ENCODE measurements around the gene ZNF182.
"Not testable (repeated sequence)": the region's sequence is repeated elsewhere in the genome, so short reads cannot be mapped to it uniquely, and the experiment has no call there.

The ZNF182 gene

DNA sequence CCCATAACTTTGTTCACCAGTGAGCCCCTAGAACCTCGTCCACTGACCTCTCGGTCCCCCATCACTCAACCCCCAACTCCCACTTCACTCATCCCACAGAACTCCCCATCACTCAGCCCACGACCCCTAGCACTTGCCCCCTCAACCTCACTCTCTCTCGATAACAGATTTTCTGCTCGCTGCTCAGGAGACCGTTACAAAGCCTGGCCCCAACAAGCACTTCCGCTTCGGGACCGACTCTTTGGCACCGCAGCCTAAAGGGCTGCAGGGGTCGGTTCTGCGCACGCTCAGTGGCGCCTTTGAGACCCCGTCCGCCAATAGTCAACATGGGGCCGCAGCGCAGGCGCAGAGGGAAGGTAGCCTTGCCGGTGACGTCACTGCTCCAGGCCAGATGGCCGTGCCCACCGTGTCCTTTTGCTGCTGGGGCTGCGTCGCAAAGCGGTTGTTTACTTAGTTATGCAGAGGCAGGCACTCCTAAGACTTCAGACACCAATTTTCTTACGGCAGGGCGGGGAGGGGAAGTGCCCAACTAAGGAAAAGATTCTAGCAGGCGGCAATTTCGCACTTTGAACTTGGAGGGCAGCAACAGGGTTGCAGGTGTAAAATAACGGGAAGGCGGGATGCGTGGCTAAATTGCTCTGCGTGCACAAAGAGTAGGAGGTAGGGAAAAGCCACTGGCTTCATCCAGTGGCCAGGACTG is at the start of gene ZNF182:
Gene ZNF182 (minus strand): TSS at position 232 of the 700 bp plus-strand sequence. CDS start 1,380 bp downstream, outside the sequence.
- DNase-seq (ENCODE audit: low spot score), result peak; percentile 88

DNA sequence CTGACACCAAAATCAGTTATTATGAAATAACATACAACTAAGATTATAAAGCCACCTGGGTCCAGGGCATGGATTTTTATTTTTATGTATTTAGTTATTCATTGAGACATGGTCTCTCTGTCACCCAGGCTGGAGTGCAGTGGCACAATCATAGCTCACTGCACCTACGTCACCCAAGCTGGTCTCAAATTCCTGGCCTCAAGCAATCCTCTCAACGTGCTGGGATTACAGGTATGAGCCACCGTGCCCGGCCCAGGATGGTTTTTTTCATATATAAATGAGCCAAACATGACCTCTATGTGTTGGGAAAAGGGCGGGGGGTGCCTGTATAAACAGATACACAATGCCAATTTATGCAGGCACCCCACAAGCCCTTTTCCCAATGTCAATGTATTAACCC is 43.1 kb upstream of the ZNF182 start:
- no peak for DNase-seq (ENCODE audit: low spot score)

DNA sequence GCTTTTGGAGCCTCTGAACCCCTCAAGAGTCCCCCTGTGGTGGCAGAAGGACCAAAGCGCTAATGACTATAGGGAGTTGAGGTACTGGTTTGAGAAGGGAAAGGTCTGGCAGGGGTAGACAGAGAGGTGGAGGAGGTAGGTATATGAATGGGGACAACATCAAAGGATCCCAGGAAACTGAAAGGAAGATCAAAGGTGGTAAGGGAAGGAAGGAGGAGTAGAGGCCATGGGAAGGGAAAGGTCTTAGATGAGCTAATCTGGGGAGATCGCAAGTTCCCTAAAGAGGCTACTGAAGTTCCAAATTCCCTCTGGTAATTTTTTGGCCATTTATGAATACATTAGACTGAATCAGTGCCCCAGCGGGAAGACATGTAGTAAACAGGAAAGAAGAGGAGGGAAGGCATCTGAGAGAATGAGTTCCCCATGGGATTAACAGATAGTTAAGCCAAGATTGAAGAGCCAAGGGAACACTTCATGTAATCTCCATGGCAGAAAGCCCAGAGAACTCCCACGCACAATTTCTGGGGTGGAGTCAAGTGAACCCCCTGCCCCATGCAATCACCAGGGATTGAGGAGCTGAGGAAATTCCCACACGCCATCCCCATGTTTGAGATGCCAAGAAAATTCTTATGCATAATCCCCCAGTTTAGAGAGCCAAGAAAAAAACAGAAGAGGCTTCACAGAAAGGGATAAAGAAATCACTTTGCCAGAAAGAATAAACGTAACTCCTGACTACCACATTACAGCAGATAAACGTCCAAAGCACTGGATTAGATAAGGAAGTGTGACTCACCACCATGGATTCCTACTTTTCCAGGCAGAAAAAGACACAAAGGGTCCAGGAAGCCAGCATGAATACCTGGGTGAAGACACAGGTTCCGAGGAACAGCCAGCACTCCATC is 41.9 kb upstream of the ZNF182 start:
- DNase-seq (ENCODE audit: low spot score), result peak; percentile 51

DNA sequence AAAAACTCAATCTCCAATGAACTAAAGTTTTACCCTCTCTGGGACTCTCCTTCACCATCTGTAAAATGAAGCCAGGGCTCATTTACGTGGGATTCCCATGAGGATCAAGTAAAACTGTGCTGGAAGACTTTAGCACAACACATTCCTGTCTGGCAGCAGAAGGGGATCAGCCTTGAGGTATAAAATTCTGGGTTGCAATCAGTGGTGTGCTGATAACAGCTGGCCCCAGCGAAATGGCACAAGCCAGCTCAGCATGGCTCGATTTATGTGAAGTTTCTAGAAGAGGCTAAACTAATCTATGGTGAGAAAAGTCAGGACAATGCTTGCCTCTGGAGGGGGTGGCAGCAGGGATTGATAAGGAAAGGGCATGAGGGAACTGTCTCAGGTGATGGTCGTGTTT is 39.3 kb upstream of the ZNF182 start:
- DNase-seq (ENCODE audit: low spot score), result no peak

DNA sequence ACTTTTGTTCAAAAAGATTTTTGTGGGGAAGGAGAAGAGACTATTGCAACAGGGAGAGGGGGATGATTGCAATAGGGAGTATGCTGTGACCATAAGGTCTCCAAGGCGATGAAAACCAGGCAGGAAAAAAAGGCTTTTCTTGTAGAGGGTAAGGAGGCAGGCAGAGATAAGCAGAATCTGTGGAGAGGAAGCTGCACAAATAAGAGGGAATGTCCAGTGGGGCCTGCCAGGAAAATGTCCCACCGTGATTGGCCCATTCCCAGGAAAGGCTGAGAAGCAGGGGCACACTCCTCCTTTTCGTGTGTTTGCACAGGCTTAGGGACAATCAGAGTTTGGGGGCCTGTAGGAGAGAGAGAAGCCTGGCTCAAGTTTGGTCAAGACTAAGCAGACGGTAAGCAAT is 32.1 kb upstream of the ZNF182 start:
- DNase-seq (ENCODE audit: low spot score), result no peak

DNA sequence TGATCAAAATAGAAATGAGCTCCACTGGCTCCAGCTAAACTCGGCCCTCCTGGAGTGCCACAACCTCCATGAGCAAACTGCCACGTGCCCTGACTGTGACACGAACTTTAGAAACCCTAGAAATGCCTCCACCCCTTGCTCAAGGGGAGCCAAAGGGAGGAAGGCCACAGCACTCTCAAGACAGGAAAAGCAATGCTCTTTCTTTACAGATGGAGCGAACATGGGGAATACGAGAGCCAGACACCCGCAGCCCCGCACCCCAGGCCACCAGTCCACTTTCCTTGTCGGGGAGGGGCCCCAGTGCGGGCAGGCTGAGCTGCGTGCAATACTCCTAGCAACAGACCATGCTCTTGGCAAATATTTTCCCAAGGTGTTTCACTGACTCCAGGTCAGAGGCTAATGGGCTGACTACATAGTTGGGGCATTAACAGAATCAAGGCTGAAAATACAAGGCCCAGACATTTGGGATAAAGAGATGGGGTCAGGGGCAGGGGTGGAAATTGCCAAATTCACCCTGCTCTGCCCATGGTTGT is 26.9 kb upstream of the ZNF182 start:
- DNase-seq (ENCODE audit: low spot score), result not testable (repeated sequence)

DNA sequence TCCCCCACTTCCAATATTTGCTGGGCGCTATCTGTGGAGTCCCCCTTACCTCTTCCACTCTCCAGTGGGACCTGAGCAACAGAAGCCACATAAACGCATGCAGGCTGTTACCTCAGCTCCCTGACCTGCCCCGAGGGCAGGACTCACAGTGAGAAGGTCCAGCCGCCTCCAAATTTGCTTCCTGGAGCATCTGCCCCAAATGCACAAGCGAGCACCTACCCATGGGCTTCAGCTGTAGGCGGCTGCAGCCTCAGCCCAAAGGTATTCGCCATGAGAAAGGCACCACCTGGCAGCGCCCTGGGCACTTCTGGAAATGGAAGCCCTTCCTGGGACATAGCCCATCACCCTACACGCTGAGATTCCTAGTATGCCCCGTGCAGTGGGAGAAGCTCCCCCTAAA is 26.4 kb upstream of the ZNF182 start:
- DNase-seq (ENCODE audit: low spot score), result no peak

DNA sequence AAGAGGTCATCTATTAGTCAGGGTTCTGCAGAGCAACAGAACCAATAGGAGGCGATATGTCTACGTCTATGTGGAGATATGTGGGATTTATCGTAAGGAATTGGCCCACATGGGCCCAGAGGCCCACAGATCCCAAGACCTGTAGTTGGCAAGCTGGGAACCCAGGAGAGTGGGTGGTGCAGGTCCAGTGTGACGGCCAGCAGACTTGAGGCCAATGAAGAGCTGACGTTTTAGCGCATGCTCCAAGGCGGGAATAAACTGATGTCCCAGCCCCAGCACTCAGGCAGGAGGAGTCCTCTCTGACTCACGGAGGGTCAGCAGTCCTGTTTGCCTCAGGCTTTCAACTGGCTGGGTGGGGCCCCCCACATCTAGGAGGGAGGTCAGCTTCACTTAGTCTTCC is 24.3 kb upstream of the ZNF182 start:
- DNase-seq (ENCODE audit: low spot score), result no peak

DNA sequence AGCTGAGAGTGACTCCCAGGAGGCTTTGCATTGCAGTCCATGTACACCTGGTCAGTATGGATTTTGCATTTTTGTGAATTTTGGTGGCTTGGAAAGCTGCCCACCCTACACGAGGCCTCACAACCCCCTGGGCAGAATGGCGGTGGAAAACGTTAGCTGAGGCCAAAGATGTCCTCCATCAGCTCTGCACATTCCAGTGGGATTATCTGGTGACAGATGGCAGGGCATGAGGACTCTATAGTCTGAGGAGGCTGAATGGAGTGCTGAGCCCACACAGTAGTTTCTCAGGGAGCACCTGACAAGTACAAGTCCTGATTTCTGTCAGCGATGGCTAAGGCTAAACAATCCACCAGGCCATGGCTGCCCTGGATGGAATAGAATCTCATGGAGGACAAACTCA is 23.8 kb upstream of the ZNF182 start:
- not testable (repeated sequence) for DNase-seq (ENCODE audit: low spot score)

DNA sequence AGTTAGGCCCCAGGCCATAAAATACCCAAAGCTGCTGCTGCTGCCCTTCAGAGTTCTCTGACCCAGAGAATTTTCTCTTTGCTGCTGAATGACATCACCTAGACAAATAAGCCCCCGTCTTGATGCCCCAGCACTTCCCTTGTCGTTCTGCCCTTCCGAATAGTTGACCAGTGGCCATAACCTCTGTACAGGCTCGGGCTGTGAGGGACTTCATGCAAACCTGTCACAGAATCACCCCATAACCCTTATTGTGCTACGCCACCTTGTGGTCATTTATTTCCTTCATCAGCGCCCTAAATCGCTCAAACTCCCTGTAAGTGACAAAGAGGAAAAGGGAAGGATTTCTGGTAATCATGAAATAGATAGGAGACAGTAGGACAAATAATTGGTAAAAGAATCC is 21.8 kb upstream of the ZNF182 start:
- peak; percentile 13 for DNase-seq (ENCODE audit: low spot score)

DNA sequence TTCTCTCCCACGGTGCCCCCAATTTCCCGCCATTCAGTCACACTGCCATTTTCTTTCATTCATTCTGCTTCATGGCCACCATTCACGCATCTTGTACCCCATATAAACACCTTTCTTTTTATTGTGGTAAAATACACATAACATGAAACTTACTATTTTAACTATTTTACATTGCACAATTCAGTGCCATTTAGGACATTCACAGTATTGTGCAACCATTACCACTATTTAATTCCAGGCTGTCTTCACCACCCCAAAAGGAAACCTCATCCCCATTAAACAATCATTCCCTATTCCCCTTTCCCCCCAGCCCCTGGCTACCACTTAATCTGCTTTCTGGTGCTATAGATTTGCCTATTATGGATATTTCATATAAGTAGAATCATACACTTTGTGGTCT is 18.9 kb upstream of the ZNF182 start:
- DNase-seq (ENCODE audit: low spot score), result no peak

DNA sequence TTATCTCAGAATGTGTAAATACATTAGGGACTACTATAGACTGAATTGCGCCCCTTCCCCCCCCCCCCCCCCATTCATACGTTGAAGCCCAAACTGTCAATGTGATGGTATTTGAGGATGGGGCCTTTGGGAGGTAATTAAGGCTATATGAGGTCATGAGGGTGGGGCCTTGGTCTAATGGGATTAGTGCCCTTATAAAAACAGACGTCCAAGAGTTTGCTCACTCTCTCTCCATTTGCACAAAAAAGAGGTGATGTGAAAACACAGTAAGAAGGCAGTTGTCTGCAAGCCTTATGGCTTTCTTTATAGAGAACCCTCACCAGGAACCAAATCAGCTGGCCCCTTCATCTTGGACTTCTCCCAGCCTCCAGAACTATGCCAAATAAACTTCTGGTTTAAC is 18.3 kb upstream of the ZNF182 start:
- DNase-seq (ENCODE audit: low spot score), result no peak

DNA sequence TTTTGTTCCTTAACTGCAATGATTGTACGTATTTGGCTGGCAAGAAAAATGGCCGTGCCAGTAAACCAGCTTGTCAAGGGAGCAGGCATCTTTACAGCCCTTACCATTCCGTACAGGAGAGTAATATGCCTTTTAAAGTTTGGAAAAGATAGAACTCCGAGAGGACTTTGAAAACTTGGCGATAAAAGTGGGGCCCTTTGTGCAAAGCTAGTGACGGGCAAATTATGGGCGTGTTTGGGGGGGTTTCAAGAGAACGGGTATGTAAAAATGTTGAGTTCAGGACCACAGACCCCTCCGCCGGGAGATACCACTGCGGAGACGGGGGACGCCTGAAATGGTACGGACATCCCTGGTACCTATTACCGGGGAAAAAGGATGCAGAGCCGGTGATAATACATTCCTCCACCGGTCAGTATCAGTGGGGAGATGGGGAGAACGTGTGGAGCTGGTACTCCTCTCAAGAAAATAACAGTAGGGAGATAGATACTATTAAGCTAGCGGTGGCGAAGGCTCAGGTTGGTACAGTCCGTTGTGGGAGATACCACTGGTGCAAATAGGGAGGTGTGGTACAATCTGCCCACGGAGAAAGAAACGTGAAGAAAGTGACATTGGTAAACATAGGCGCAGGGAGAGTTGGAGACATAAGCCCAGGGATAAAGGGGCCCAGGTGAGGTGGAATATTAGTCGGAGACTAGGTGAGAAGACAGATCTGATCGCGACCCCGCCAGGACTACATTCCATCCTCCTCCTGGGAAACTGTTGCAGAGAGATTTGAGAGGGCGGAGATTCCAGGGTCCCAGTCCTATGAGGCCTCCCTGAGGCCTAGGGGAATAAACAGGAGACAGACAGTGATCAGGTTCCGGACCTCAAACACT is 17.5 kb upstream of the ZNF182 start:
- peak; percentile 63 for DNase-seq (ENCODE audit: low spot score)

DNA sequence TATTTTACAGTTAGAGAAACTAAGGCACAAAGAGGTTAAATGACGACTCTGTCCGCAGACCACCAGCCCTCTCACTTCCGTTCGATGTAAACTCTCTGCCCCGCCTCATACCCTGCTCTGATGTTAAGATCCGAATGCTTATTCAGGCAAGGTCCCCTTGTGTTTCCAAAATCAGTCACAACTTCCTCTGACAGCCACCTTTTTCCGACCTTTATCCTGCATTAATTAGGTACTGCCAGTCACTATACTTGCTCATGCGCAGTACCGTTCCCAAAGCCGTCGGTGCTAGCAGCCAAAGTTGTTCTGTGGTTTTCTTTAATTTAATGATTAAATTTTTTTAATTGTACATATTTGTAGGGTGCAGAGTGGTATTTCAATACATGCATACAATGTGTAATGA is 16.7 kb upstream of the ZNF182 start:
- not testable (repeated sequence) for DNase-seq (ENCODE audit: low spot score)

DNA sequence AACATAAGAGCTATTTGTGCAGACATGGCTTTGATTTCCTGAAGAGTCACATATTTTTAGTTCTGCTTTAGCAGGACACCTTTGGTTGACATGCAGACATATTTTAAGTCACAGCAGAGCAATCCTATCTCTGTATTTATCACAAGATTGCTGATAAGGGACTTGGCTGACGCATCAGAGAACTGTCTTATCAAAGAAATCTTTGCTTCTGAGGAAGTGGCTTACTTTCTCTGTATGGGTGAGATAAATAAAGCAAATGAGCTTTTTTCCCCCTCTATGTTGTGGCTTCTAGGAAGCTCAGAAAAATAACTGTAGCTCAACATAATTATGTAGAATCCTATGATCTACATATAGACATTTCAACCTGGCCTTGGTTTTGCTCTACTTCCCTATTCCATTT is 16.1 kb upstream of the ZNF182 start:
- DNase-seq (ENCODE audit: low spot score), result not testable (repeated sequence)

DNA sequence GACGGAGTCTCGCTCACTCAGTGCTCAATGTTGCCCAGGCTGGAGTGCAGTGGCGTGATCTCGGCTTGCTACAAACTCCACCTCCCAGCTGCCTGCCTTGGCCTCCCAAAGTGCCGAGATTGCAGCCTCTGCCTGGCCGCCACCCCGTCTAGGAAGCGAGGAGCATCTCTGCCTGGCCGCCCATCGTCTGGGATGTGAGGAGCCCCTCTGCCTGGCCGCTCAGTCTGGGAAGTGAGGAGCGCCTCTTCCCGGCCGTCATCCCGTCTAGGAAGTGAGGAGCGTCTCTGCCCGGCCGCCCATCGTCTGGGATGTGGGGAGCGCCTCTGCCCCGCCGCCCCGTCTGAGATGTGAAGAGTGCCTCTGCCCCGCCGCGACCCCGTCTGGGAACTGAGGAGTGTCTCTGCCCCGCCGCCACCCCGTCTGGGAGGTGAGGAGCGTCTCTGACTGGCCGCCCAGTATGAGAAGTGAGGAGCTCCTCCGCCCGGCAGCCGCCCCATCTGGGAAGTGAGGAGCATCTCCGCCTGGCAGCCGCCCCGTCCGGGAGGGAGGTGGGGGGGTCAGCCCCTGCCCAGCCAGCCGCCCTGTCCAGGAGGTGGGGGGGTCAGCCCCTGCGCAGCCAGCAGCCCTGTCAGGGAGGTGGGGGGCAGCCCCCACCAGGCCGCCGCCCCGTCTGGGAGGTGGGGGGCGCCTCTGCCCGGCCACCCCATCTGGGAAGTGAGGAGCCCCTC is 13.0 kb upstream of the ZNF182 start:
- DNase-seq (ENCODE audit: low spot score), result not testable (repeated sequence)

DNA sequence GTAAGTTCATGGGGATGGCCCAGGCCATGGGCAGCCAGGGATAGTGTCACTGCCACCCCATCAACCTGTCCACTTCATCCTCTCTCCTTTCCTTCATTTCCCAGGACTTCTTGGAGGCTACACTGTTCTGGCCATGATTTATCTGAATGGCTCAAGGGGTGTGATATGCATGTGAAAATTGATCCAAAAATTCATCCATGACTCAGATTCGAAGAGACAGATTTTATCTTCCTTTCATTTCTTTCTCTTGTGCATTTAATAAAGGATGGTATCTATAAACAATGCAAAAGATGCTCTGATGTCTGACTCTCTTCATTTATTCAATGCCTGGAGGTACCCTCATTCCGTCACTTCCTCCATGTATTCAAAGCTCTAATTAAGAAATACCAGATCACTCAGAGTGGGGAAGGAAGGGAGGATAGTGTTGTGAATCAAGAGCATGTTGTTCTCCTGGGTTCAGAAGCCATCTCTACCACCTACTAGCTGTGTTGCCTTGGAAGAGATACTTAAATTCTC is 5.7 kb upstream of the ZNF182 start:
- DNase-seq (ENCODE audit: low spot score), result not testable (repeated sequence)

DNA sequence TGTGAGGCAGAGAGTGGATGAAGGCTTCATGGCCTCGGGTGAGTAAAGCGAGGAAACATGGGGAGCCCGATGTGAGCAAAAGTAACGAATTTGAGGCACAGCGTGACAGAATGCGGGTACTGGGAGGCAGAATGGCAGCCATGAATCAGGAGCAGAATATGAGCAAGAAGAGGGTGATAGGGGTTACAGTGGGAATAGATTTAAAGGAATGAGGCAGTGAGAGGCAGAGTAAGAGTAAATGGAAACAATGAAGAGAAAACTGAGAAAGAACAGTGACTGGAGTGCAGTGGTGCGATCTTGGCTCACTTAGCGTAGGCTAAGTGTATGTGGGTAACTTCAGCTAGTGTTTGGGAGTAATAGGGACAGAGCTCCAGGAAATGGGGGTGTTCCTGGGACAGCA is 2.9 kb upstream of the ZNF182 start, which contains the start of gene SPACA5:
Gene SPACA5 (plus strand): TSS at position 301 of the 400 bp plus-strand sequence. CDS start 815 bp downstream, outside the sequence.
- DNase-seq (ENCODE audit: low spot score), result not testable (repeated sequence)

DNA sequence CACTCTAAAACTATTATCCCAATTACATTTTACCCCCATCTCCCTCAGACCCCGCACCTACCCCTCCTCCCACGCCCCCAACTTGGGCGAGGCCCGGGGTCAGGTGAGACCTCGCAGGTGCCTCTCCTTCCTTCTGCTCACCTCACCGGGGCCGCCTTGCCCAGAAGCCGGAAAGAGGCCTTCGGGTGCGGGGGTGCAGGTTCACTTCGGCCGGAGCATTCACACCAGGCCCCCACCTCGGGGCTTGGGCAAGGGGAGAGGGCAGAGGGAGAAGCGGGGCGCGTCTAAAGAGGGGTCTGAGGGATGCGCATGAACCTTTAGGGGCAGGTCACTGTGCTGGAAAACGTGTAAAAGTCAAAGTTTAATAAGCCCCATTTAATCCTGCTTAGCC is 427 bp downstream of the ZNF182 start:
- no peak for DNase-seq (ENCODE audit: low spot score)

DNA sequence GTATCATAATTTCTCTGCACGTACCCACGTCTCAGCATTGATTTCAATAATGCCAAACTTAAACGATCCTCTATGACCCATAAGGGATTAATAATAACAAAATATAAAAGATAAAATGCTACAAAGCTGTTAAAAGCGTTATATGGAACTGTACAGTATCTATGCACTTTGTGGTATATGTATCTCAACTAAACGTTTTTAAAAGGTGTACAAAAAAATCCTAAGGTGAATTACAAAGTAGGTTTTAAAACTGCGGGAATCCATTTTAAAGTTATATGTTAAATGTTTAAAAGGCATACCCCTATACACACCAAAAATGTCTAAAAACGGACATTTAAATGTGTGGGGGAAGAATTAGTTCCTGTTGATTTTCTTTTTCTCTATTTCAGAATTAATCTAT is 860 bp downstream of the ZNF182 start:
- DNase-seq (ENCODE audit: low spot score), result no peak

DNA sequence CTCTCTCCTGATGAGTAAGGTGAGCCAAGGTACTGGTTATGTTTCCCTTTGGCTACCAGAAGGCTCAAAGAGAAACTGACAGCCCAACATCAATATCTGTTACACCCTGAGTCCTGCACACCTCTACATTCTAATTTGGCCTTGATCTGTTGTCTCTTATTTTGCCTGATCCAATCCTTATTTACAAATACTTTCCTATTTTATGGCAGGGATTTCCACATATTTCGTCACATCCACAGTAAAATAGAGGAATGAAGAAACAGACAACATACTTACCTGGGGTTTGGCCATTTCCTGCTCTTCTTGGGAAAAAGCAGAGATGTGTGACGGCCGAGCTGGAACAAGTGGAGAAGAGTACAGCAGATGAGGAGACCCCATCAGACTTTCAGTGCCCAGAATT is 1.5 kb downstream of the ZNF182 start:
- DNase-seq (ENCODE audit: low spot score), result no peak
